Measurements from ENCODE around the gene GPATCH1. TPM values are rescaled to one million over a fixed set of nuclear protein-coding genes. Genes with fewer than 3 reads are reported as not detected.
"Not testable (repeated sequence)": the region's sequence is repeated elsewhere in the genome, so short reads cannot be mapped to it uniquely, and the experiment has no call there.

GPATCH1 gene
- total and polyA plus RNA-seq, 2 of the 13 experiments (the other 11 are each of a cell fraction or from before 2014, with no cell fraction given): 6.8 to 6.9 TPM

DNA sequence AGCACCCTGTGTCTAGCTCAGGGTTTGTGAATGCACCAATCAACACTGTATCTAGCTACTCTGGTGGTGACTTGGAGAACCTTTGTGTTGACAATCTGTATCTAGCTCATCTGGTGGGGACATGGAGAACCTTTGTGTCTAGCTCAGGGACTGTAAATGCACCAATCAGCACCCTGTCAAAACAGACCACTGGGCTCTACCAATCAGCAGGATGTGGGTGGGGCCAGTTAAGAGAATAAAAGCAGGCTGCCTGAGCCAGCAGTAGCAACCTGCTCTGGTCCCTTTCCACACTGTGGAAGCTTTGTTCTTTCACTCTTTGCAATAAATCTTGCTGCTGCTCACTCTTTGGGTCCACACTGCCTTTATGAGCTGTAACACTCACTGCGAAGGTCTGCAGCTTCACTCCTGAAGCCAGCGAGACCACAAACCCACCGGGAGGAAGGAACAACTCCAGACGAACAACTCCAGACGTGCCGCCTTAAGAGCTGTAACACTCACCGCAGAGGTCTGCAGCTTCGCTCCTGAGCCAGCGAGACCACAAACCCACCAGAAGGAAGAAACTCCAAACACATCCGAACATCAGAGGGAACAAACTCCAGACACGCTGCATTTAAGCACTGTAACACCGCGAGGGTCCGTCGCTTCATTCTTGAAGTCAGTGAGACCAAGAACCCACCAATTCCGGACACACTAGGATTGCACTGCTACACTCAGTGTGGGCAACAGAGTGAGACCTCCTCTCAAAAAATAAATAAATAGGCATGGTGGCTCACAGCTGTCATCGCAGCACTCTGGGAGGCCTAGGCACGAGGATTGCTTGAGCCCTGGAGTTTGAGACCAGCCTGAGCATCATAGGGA is 43.6 kb upstream of the GPATCH1 start (continued):
- TF ChIP-seq, protein P1, sequence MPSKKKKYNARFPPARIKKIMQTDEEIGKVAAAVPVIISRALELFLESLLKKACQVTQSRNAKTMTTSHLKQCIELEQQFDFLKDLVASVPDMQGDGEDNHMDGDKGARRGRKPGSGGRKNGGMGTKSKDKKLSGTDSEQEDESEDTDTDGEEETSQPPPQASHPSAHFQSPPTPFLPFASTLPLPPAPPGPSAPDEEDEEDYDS (CRISPR knock-in tag; IDR thresholded peaks at IDR 0.05): peak; percentile 83
- TF ChIP-seq, protein P2, sequence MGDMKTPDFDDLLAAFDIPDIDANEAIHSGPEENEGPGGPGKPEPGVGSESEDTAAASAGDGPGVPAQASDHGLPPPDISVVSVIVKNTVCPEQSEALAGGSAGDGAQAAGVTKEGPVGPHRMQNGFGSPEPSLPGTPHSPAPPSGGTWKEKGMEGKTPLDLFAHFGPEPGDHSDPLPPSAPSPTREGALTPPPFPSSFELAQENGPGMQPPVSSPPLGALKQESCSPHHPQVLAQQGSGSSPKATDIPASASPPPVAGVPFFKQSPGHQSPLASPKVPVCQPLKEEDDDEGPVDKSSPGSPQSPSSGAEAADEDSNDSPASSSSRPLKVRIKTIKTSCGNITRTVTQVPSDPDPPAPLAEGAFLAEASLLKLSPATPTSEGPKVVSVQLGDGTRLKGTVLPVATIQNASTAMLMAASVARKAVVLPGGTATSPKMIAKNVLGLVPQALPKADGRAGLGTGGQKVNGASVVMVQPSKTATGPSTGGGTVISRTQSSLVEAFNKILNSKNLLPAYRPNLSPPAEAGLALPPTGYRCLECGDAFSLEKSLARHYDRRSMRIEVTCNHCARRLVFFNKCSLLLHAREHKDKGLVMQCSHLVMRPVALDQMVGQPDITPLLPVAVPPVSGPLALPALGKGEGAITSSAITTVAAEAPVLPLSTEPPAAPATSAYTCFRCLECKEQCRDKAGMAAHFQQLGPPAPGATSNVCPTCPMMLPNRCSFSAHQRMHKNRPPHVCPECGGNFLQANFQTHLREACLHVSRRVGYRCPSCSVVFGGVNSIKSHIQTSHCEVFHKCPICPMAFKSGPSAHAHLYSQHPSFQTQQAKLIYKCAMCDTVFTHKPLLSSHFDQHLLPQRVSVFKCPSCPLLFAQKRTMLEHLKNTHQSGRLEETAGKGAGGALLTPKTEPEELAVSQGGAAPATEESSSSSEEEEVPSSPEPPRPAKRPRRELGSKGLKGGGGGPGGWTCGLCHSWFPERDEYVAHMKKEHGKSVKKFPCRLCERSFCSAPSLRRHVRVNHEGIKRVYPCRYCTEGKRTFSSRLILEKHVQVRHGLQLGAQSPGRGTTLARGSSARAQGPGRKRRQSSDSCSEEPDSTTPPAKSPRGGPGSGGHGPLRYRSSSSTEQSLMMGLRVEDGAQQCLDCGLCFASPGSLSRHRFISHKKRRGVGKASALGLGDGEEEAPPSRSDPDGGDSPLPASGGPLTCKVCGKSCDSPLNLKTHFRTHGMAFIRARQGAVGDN (CRISPR knock-in tag; IDR thresholded peaks at IDR 0.05): peak; percentile 50
- not testable (repeated sequence) for TF ChIP-seq SP1 (IDR thresholded peaks at IDR 0.05); CREB1 (CRISPR knock-in tag; IDR thresholded peaks at IDR 0.05)
- TF ChIP-seq SP1 (CRISPR knock-in tag; IDR thresholded peaks at IDR 0.05) (peak; percentile 74), NFYB (CRISPR knock-in tag; IDR thresholded peaks at IDR 0.05) (peak; percentile 91), FOXK2 (IDR thresholded peaks at IDR 0.05) (peak; percentile 79; the same call in 1 of the 2 replicates), POLR2G (IDR thresholded peaks at IDR 0.05; ENCODE audit: low read depth, low read length) (peak; percentile 66), FOXK1 (CRISPR knock-in tag; IDR thresholded peaks at IDR 0.05; ENCODE audit: borderline replicate concordance, low read depth) (peak; percentile 35; the same call in 1 of the 2 replicates), NFYC (CRISPR knock-in tag; IDR thresholded peaks at IDR 0.05) (peak; percentile 82), GATA4 (IDR thresholded peaks at IDR 0.05; ENCODE audit: borderline replicate concordance, low read depth) (peak; percentile 33; the same call in 1 of the 2 replicates), POLR2A (IDR thresholded peaks at IDR 0.05; ENCODE audit: insufficient read depth in 1 of 2, low read depth in 2 of 2, low read length in 2 of 2) (peak; percentile 57 to 83), KAT8 (CRISPR knock-in tag; IDR thresholded peaks at IDR 0.05) (peak; percentile 45; the same call in 1 of the 2 replicates), PRPF4 (IDR thresholded peaks at IDR 0.05; ENCODE audit: low read depth, low read length, poor library complexity, severe bottlenecking) (peak; percentile 39), IRF2 (CRISPR knock-in tag; IDR thresholded peaks at IDR 0.05) (0 out of 2 replicates have a peak, but pooled peaks have one; percentile 12), MED1 (CRISPR knock-in tag; IDR thresholded peaks at IDR 0.05) (peak; percentile 11; the same call in 1 of the 2 replicates), CREB1 (IDR thresholded peaks at IDR 0.05) (0 out of 2 replicates have a peak, but pooled peaks have one; percentile 3), SAP130 (CRISPR knock-in tag; IDR thresholded peaks at IDR 0.05; ENCODE audit: low read depth) (peak; percentile 34; the same call in 1 of the 2 replicates), SALL1 (CRISPR knock-in tag; IDR thresholded peaks at IDR 0.05) (peak; percentile 40; the same call in 1 of the 2 replicates), ZBTB38 (CRISPR knock-in tag; IDR thresholded peaks at IDR 0.05) (peak; percentile 81; the same call in 1 of the 2 replicates), ZC3H4 (CRISPR knock-in tag; IDR thresholded peaks at IDR 0.05; ENCODE audit: borderline replicate concordance) (peak; percentile 47; the same call in 1 of the 2 replicates), POGZ (CRISPR knock-in tag; IDR thresholded peaks at IDR 0.05) (0 out of 2 replicates have a peak, but pooled peaks have one; percentile 70)
